ENCODE data around the gene DDX49.

DDX49 gene

GRCh38 chr19:18906605-18907519 lies 12.7 kb upstream of the DDX49 start:
- no peak for DNase-seq (ENCODE audit: low read depth)
- no peak overlapping the region for H3K4me3 ChIP-seq (replicated peaks; ENCODE audit: low read depth, low read length)

GRCh38 chr19:18908917-18909619 lies 10.4 kb upstream of the DDX49 start:
- no peak for DNase-seq (ENCODE audit: low read depth)
- H3K4me3 ChIP-seq (replicated peaks; ENCODE audit: low read depth, low read length), result no peak overlapping the region
- TF ChIP-seq CTCF (IDR thresholded peaks at IDR 0.05; ENCODE audit: low read length, missing control alignments), result no peak

More at GRCh38 chr19:18906605-18907519, 12.7 kb upstream of the DDX49 start:
- TF ChIP-seq CTCF (IDR thresholded peaks at IDR 0.05; ENCODE audit: low read length, missing control alignments), result no peak

- TF ChIP-seq CTCF (IDR thresholded peaks at IDR 0.05; ENCODE audit: low read length, missing control alignments), result no peak
- DNase-seq (ENCODE audit: low read depth), result no peak
- no peak overlapping the region for H3K4me3 ChIP-seq (replicated peaks; ENCODE audit: low read depth, low read length)
These were observed 9.5 kb upstream of the DDX49 start for GRCh38 chr19:18910010-18910409.

GRCh38 chr19:18910801-18911436 lies 8.6 kb upstream of the DDX49 start:
- DNase-seq (ENCODE audit: low read depth), result no peak
- H3K4me3 ChIP-seq (replicated peaks; ENCODE audit: low read depth, low read length), result no peak overlapping the region
- no peak for TF ChIP-seq CTCF (IDR thresholded peaks at IDR 0.05; ENCODE audit: low read length, missing control alignments)

- DNase-seq (ENCODE audit: low read depth), result no peak
- H3K4me3 ChIP-seq (replicated peaks; ENCODE audit: low read depth, low read length), result no peak overlapping the region
- TF ChIP-seq CTCF (IDR thresholded peaks at IDR 0.05; ENCODE audit: low read length, missing control alignments), result no peak
These were observed 6.6 kb upstream of the DDX49 start for GRCh38 chr19:18912933-18913332.

- DNase-seq (ENCODE audit: low read depth), result no peak
- H3K4me3 ChIP-seq (replicated peaks; ENCODE audit: low read depth, low read length), result no peak overlapping the region
- TF ChIP-seq CTCF (IDR thresholded peaks at IDR 0.05; ENCODE audit: low read length, missing control alignments), result no peak
These were observed 6.0 kb upstream of the DDX49 start for GRCh38 chr19:18913466-18913865.

Data from fibroblast of pulmonary artery (primary cell).